ENCODE measurements around the gene SLIT1.

Gene SLIT1

GRCh38 chr10:97169063-97169462 lies 16.7 kb downstream of the SLIT1 start:
- DNase-seq: no peak

GRCh38 chr10:97168645-97169044 lies 17.1 kb downstream of the SLIT1 start:
- no peak for DNase-seq

GRCh38 chr10:97165499-97165898 lies 20.3 kb downstream of the SLIT1 start:
- DNase-seq: no peak

- DNase-seq: no peak
These were observed 21.8 kb downstream of the SLIT1 start for GRCh38 chr10:97163781-97164501.

GRCh38 chr10:97163181-97163580 lies 22.6 kb downstream of the SLIT1 start:
- DNase-seq: peak; percentile 61

GRCh38 chr10:97159646-97160305 lies 26.0 kb downstream of the SLIT1 start:
- no peak for DNase-seq

- DNase-seq: no peak
These were observed 28.1 kb downstream of the SLIT1 start for GRCh38 chr10:97157578-97158095.

- no peak for DNase-seq
These were observed 31.0 kb downstream of the SLIT1 start for GRCh38 chr10:97154781-97155180.

GRCh38 chr10:97154162-97154561 lies 31.6 kb downstream of the SLIT1 start:
- no peak for DNase-seq

GRCh38 chr10:97153270-97153850 lies 32.4 kb downstream of the SLIT1 start:
- no peak for DNase-seq

GRCh38 chr10:97151307-97151914 lies 34.3 kb downstream of the SLIT1 start:
- no peak for DNase-seq

GRCh38 chr10:97150616-97151015 lies 35.1 kb downstream of the SLIT1 start:
- DNase-seq: no peak

GRCh38 chr10:97150013-97150595 lies 35.7 kb downstream of the SLIT1 start:
- no peak for DNase-seq

- DNase-seq: no peak
These were observed 36.7 kb downstream of the SLIT1 start for GRCh38 chr10:97149079-97149531.

- DNase-seq: no peak
These were observed 41.5 kb downstream of the SLIT1 start for GRCh38 chr10:97144297-97144696.

GRCh38 chr10:97142834-97143233 lies 42.9 kb downstream of the SLIT1 start:
- no peak for DNase-seq

- DNase-seq: no peak
These were observed 44.6 kb downstream of the SLIT1 start for GRCh38 chr10:97140902-97141745.

GRCh38 chr10:97140049-97140846 lies 45.5 kb downstream of the SLIT1 start:
- DNase-seq: no peak

- DNase-seq: no peak
These were observed 46.1 kb downstream of the SLIT1 start for GRCh38 chr10:97139651-97140048.

GRCh38 chr10:97138846-97139245 lies 46.9 kb downstream of the SLIT1 start:
- DNase-seq: no peak

GRCh38 chr10:97138174-97138573 lies 47.6 kb downstream of the SLIT1 start:
- no peak for DNase-seq
